Bladder microvascular endothelial cell (primary cell): ENCODE data around the gene NOP56. TPM values are rescaled to one million over a fixed set of nuclear protein-coding genes. Genes with fewer than 3 reads are reported as not detected.

Experiments used
- total RNA-seq: library from RNA; depleted of rRNA; stranded (reverse); fragments of >200 nt; gene quantifications from 2 replicates; pipeline ENCODE4 v1.2.3, GENCODE V29; 2014

Gene NOP56, protein sequence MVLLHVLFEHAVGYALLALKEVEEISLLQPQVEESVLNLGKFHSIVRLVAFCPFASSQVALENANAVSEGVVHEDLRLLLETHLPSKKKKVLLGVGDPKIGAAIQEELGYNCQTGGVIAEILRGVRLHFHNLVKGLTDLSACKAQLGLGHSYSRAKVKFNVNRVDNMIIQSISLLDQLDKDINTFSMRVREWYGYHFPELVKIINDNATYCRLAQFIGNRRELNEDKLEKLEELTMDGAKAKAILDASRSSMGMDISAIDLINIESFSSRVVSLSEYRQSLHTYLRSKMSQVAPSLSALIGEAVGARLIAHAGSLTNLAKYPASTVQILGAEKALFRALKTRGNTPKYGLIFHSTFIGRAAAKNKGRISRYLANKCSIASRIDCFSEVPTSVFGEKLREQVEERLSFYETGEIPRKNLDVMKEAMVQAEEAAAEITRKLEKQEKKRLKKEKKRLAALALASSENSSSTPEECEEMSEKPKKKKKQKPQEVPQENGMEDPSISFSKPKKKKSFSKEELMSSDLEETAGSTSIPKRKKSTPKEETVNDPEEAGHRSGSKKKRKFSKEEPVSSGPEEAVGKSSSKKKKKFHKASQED
- 148 and 221 TPM in 2 replicates for total RNA-seq

DNA sequence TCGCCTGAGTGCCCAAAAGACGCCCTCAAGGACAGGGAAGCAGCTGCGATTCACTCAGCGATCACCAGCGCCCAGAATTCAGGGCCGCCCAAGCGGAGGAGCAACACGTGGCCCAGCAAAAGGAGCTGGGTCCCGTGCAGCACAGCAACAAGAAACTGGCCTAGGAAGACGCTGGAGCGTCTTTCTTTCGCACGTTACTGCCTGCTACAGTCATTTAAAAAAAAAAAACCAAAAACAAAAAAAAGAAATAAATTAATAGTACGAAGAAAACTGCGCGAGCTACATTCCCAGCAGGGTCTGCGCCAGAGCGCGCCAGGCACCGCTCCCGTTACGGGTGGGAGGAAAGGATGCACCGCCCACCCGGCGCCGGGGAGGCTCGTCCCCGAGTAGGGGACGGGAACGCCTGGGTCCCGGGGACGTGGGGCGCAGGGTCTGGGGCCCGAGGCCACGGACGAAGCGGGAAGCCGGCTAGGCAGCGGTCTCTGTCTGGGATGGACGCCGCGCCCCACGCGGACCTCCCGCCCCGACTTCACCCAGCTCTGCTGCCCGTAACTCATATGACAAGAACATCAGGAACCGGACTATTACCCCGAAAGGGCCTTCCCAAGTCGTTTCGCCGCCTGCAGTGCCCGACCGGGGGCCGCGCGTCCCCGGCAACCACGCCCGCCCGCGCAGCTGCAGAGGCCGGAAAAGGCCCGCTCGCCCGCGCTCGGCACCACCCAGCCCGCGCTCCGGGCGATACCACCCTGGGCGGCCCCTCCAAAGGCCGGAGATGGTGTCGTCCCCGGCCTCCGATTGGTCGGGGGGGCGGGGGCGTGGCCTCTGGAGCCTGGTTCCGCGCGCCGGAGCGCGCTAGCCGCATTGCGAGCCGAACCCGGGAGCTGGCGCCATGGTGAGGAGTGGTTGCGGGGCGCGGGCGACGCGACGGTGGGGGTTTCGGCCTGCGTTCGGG is at the start of gene NOP56:
Gene NOP56 (plus strand): TSS at position 861 of the 952 bp plus-strand sequence. CDS start 29 bp downstream, at position 890.

DNA sequence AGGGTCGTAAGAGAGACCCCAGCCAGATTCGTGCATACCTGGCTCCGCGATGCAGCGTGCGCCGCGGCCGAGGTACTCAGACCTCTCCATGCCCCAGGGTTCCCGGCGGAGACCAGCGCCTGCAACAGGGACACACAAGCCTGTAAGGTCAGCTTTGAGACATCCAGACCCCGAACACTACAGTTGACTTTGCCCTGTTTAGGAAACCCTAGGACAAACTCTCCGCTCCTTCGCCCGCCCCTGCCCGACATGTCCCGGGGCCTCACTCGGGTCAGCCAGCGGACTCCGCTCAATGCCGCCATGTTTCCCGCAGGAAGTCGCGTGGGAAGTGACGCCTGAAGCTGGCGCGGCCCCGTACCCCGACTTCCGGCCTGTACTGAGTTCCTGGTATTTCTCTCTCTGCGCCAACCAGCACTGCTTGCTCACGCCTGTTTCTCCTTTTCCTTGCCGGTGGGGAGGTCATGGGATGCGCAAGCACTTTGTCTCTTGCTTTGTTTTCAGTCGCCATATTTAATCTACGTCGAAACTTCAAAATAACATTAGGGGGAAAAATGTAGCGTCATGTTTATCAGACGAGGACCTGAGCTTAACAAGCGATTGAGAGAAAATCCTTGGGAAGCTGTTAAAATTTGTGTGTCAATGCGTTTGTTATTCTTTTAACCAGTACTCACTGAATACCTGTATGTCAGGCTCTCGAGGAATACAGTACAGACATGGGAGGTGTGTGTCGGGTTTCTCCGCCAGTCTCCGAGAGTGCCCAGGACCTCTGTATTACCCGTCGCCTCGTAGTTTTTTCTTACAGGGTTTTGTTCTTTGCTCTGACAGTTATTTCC is 11.7 kb downstream of the NOP56 start, which contains the start of gene IDH3B:
Gene IDH3B (minus strand): TSS at position 330 of the 833 bp plus-strand sequence. CDS start 28 bp downstream, at position 302.

DNA sequence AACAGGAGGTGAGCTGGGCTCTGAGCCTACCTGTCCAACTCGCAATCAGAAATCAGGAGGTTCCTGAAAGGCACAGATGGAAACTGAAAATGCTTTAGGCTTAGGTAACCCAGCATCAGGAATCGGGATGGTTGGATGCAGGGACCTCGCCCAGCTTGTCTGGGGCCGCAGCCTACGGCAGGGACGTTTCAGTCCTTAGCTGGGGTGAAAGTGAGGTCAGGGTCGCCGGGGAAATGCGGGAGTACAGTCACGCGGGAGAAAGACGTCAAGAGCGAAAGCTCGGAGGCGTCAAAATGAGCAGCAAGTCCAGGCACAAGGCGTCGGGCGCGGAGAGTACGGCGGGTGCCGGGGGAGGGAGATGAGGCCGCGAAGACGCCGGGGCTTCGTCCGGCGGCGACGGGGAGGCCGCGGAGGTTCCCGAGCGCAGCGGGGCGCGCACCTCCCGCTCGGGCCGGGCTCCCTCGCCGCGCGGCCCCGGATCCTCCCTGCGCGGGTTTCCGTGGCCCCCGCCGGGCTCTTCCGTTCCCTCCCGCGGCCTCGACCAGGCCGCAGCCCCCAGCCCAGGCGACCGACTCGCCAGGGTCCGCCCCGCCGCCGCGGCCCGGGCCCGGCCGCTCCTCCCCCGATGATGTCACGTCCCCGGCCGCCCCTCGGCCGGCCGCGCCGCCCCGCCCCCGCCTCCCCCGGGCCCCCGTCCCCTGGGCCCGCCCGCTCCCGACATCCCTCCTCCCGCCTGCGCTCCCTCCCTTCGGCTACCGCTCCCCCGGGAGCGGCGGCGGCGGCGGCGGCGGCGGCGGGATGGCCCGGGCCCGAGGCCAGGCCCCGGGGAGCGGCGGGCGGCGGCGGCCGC is 39.8 kb downstream of the NOP56 start, which contains the start of gene EBF4:
Gene EBF4 (plus strand): TSS at position 745 of the 850 bp plus-strand sequence. CDS start 866 bp downstream, outside the sequence.

Other genes starting within 250 kb of the NOP56 start
- 137 and 233 TPM in 2 replicates for gene SNRPB, start 181.8 kb upstream of the NOP56 start, total RNA-seq
- 6.8 and 12.7 TPM in 2 replicates for gene ZNF343, start 143.7 kb upstream of the NOP56 start, total RNA-seq
- gene TMC2, start 116.1 kb upstream of the NOP56 start, total RNA-seq: not detected in 2 replicates
- gene IDH3B, start 11.6 kb downstream of the NOP56 start, total RNA-seq: 103 and 111 TPM in 2 replicates
- gene EBF4, start 40.1 kb downstream of the NOP56 start, total RNA-seq: under 0.01 and 2.6 TPM in 2 replicates
- under 0.01 and 0.38 TPM in 2 replicates for gene CPXM1, start 148.0 kb downstream of the NOP56 start, total RNA-seq
- not detected in 2 replicates for gene C20orf141, start 162.4 kb downstream of the NOP56 start, total RNA-seq
- gene TMEM239, start 163.7 kb downstream of the NOP56 start, total RNA-seq: not detected in 2 replicates
- 11.5 and 22.4 TPM in 2 replicates for gene PCED1A, start 188.0 kb downstream of the NOP56 start, total RNA-seq
- gene VPS16, start 188.1 kb downstream of the NOP56 start, total RNA-seq: 42.3 and 52.3 TPM in 2 replicates
- 19.8 and 29.6 TPM in 2 replicates for gene PTPRA, start 220.8 kb downstream of the NOP56 start, total RNA-seq